Measurements from ENCODE around the gene NPIPB2.
A peak's percentile ranks its signal among the peaks of the same experiment; 100 is the strongest.
"Not testable (repeated sequence)": the region's sequence is repeated elsewhere in the genome, so short reads cannot be mapped to it uniquely, and the experiment has no call there.

The NPIPB2 gene

DNA sequence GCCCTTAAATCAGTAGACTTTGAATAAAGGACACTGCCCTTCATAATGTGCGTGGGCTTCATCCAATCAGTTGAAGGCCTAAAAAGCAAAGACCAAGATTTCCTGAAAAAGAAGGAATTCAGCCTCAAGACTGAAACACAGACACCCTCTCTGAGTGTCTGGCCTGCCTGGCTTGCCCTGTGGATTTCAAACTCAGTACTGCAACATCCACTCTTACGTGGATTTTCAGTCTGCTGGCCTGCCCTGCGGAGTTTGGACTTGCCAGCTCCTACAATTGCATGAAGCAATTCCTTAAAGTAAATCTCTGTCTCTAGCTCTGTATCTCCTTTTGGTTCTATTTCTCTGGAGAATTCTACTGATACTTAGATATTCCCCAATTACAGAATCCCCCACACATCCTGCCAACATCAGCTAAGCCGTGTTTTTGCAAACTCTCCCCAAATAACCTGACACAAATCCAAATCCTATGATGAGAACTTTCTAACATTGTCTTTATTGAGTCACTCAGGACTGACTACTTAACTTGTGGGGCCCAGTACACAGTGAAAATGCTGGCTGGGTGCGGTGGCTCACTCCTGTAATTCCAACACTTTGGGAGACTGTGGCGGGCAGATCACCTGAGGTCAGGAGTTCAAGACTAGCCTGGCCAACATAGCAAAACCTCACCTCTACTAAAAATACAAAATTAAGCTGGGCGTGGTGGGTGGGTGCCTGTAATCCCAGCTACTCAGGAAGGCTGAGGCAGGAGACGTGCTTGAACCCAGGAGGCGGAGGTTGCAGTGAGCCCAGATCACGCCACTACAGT, 15.9 kb upstream of the NPIPB2 start:
- no peak for DNase-seq

DNA sequence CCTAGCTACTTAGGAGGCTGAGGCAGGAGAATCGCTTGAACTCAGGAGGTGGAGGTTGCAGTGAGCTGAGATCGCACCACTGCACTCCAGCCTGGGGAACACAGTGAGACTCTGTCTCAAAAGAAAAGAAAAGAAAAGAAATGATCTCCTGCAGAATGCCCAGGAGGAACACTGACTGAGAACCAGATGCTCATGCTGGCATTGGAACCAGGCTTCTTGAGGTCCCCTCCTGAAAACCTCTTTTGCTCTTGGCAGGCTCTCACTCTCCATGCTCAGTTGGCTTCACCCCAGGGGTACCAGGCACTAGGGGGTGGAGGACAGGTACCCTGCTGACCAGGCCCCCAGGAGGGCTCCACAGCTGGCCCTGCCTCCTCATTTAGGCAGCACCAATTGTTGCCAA, 14.7 kb upstream of the NPIPB2 start:
- no peak for DNase-seq

DNA sequence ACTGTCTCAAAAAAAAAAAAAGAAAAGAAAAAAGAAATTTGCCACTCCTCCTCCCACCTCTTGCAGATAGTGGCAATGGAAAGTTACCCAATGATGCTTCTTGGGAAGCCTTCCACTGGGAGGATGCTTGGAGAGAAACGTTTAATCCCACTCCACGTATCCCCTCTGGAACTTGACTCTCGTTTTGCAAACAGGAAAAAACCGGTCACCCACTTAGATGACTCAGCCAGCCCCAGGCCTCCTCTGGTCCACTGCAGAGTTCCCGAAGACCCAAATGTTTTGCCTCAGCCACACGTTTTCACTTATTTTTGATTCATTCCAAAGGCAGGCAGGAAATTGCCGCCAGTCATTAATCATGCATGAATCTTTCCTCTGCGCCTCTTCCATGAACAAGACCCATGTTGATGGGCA, 13.9 kb upstream of the NPIPB2 start:
- DNase-seq = no peak

DNA sequence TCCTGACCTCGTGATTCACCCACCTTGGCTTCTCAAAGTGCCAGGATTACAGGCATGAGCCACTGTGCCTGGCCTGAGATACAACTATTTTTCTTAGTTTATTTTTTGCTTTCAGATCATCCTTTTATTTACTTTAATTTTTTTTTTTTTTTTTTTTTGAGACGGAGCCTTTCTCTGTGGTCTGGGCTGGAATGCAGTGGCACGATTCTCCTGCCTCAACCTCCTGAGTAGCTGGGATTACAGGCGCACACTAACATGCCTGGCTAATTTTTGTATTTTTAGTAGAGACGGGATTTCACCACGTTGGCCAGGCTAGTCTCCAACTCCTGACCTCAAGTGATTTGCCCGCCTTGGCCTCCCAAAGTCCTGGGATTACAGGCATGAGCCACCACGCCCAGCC, 11.7 kb upstream of the NPIPB2 start:
- DNase-seq = not testable (repeated sequence)

DNA sequence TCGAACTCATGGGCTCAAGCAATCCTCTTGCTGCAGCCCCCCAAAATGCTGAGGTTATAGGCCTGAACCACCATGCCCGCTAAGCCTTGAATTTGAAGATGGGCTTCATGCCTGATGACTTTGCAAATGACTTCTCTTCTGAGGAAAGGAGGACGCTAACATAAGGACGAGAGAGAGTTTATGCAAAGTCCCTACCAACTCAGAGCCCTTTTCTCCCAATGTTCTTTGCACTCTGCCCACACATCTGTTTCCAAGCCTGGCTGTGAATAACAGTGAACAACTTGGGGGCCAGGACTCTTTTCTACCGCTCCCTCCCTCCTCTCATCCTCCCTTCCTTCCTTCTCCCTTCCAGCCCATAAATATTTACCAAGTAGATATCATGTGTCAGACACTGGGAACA, 8.5 kb upstream of the NPIPB2 start:
- DNase-seq = no peak

DNA sequence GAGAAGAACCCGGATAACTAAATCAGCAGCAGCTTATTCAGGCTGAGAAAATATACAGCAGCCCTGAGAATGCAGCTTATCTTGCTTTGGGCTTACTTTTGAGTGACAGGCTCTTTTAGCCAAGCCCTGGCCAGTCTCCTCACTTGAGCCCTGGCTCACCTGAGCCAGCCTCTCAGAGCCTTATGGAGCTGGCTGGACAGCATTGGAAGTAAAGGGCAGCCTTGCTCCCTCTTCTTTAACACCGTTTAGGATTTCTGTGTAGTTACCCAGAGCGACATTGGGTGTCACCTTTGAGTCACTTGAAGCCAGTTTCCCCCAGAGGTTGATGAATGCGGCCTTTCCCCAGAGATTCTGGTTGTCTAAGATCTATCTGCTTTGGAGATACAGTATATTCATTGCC, 7.7 kb upstream of the NPIPB2 start:
- DNase-seq = peak; percentile 9 to 76

DNA sequence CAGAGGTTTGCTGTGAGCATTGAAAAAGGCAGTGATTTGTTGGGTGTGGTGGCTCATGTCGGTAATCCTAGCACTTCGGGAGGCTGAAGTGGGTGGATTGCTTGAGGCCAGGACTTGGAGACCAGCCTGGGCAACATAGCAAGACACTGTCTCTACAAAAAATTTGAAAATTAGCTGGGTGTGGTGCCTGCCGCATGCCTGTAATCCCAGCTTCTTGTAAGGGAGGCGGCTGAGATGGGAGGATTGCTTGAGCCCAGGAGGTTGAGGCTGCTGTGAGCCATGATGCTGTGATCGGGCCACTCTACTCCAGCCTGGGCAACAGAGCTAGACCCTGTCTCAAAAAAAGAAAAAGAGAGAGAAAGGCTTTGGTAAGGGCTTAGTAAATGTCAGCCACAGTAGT, 7.0 kb upstream of the NPIPB2 start:
- no peak for DNase-seq

DNA sequence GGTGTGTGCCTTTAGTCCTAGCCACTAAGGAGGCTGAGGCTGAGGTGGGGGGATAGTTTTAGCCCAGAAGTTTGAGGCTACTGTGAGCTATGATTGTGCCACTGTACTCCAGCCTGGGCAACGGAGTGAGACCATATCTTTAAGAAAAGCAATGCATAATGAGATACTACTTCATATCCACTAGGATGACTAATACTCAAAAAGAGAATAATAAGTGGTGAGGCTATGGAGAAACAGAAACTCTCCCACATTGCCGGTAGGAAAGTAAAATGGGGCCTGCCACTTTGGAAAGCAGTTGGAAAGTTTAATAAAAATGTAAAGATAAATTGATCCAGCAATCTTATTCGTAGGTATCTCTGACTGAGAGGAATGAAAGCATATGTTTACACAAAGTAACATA, 4.6 kb upstream of the NPIPB2 start:
- DNase-seq = no peak

DNA sequence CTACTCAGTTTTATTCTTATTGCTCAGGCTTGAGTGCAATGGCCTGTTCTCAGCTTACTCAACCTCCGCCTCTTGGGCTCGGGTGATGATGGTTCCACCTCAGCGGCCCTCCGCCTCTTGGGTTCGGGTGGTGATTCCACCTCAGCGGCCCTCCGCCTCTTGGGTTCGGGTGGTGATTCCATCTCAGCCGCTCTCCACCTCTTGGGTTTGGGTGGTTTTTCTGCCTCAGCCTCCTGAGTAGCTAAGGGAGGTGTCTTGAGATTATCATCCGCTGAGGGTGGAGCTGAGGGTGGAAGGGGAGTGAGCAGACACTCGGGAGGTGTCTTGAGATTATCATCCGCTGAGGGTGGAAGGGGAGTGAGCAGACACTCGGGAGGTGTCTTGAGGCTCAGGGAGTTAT, 14.5 kb downstream of the NPIPB2 start:
- not testable (repeated sequence) for DNase-seq

DNA sequence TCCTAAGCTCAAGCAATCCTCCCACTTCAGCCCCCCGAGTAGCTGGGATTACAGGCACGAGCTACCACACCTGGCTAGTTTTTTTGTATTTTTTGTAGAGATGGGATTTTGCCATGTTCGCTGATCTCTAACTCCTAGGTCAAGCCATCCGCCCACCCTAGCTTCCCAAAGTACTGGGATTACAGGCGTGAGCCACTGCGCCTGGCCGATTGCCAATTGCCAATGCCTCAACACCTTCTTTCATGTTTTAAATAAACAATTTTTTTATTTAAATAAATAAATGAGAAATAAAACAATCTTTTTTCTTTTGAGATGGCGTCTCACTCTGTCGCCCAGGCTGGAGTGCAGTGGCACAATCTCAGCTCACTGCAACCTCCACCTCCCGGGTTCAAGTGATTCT, 17.8 kb downstream of the NPIPB2 start:
- DNase-seq = not testable (repeated sequence)

DNA sequence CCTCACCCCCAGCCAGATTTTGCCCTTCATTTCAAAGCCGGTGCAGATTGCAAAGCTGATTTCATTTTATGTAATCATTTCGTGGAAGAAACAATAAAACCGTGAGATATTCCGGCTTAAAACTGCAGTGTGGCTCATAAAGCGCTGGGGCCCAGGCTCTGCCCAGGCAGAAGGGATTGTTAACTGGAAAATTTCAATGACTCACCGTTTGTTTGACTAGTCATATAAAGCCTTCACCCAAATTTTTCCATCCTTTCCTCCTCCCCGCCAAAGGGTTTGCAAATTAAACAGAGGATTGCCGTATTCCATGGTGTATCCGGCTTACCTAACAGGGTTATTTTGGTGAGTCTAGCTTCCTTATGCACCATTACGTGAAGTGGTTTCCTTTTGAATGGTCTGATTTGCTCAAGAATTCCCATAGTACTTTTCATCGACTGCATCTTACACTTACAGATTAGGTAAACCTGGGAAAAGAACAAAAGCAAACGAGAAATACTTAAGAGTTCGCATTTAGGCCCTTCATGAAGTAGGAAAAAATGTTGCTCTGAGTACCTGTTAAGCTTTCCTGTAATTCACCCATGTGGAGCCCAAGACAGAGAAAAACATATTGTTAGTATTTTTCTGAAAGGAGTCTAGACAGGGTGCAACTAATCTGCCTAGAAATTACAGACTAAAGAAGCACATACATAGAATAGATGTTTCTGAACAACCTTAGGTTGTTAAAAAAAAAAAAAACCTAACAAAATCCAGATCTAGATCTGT, 25.1 kb downstream of the NPIPB2 start:
- DNase-seq = peak; percentile 86 to 91

DNA sequence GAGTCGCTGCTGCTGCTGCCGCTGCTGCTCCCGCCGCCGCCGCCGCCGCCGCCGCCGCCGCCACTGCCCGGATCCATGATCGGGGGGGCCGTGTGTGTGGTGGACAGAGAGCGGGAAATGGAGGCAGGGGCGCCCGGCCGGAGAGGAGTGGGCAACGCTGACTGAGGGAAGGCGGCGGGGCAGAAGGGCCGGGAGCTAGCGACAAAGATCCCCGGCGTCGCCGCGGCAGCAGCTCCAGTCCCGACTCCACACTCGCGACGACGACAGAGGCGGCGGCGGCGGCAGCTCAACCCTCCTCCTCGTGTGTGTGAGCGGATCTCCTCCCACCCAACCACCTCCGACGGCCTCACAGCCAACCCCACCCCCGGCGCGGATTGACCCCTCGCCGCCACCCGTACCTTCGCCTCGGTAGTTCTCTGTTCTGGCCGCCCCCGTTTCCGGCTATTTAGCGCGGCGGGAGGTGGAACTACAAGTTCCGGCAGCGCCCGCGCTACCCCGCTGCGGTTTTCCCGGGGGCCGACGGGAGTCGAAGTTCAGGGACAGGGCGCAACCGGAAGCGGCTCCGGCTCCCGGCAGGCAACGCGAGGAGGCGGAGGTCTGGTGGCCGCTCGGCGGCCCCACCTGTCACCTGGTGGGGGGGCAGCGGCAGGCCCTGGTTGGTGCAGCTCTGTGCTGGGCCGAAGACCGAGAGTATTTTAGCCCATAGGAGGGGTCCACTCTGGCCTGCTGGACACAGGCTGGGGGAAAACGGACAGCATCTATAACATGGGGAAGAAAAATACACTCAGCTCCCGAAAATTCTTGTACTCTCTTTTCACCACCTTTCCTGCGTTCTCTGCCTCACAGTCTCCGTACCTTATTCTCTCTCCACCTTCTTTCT, 26.0 kb downstream of the NPIPB2 start, which contains the start of gene GSPT1:
Gene GSPT1, minus strand, starts transcription at position 313 of the 880 bp plus-strand sequence. Its CDS starts 236 bp downstream, at position 77.
- peak; percentile 97 to 99 for DNase-seq

DNA sequence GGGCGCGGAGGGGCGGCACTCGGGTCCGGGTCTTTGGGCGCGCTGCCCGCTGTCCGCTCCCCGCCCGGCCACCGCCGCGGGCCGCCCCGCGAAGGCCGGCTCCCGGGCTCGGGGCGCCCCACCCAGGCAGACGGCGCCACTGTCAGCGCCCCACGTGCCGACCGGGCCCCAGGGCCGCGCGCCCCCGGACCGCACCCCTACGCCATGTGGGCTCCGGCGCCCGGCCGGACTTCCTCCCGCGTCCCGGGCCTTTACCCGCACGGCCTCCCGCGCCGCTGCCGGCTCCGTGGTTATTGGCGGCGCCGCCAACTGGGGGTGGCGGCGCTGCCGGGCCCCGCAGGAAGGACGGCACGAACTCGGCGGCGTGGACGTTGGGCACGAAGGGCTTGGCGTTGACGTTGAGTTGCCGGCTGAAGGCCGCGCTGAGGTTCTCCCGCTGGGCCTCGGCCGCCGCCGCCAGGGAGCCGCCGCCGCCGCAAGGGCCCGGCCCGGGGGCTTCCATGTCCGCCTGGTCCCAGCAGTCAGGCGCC, 26.7 kb downstream of the NPIPB2 start:
- peak in 1 of 2 experiments; percentile 66 for DNase-seq

DNA sequence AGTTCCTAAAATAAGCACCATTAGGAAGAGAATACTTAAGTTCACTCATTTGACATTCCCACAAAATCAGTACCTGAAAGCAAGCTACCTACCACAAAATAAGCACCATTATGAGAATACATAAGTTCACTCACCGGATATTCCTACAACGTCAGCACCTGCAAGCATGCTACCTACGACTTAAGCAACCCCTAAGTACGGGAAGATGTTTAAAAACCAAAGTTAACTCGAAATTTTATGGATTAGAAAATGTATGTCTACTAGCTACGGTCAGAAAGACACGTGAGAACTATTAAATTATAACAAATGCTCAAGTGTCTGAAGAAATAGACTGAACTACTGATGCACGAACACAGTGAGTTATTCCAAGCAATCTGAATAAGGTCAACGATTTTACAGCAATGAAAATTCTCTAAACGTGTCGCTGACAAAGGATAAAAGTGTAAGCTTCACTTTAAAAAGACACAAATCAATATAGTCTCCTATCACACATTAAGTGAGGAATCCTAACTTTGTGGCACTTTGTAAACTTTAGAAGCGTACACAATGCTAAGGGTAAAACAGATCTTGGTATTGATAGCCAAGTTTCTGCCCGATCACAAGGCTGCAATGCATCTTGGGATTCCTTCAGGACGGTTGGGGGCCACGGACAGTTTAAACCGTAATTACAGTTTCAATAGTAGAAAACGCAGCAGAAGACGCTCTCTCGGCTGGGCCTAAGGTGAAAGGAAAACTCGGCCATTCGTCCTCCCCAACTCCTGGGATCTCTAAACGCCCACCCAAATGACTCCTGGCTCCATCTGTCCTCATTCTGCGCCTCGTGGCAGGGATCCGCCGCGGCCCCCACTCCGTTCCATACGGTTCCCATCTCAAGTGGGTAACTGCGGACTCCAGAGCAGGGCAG, 27.4 kb downstream of the NPIPB2 start:
- DNase-seq = peak in 1 of 2 experiments; percentile 53

DNA sequence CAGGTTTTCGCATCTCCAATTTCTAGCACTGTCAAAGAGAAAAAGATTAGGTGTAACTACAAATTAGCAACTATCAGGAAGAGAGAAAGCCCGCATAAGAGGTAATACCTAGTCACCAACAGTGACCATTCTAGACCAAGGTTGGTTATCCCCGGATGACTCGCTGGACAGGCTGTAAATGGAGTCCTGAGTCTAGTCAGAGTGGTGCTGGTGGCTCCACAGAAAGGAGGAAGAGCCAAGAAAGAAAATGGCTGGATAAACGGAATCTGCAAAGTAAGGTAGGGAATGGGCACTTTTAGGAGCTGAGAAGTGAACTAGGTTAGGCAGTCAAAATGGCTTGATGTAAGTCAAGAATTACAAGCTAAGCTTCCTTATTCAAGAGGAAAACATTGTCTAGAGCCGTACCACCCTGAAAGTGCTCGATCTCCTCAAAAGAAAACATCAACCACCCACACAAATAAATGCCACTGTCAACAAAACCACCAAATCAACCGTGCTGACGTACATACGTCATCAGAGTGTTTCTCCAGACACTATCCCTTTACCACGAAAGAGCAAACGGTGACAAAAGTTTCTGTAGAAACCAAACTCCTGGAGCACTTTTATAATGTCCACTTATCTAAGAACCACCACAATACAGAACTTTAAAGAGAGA, 28.3 kb downstream of the NPIPB2 start:
- no peak for DNase-seq

DNA sequence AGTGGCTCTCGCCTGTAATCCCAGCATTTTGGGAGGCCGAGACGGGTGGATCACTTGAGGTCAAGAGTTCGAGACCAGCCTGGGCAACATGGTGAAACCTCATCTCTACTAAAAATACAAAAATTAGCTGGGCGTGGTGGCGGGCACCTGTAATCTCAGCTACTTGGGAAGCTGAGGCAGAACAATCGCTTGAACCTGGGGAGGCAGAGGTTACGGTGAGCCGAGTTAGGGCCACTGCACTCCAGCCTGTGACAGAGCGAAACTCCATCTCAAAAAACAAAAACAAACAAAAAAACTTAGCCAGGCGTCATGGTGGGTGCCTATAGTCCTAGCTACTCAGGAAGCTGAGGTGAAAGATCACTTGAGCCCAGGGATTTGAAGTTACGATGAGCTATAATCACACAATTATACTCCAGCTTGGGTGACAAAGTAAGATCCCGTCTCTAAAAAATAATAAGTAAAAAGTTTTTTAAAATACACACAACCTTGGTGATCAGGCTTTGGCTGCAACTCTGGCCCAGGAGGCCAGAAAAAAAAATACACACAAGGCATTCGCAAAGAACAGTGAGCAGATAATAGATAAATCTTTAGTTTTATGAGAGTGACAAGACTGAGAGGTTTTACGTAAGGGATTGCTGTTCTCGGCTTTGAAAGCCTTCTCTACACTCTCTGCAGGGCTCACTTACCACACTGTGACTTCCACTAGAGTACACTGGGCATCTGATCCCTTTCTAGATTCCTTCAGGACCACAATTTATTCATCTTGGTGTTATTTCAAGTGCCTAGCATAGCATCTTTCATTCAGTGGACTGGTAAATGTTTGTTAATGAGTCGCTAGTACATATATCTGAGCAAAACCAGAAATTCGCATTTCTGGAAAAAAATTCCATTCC, 31.9 kb downstream of the NPIPB2 start:
- no peak for DNase-seq

DNA sequence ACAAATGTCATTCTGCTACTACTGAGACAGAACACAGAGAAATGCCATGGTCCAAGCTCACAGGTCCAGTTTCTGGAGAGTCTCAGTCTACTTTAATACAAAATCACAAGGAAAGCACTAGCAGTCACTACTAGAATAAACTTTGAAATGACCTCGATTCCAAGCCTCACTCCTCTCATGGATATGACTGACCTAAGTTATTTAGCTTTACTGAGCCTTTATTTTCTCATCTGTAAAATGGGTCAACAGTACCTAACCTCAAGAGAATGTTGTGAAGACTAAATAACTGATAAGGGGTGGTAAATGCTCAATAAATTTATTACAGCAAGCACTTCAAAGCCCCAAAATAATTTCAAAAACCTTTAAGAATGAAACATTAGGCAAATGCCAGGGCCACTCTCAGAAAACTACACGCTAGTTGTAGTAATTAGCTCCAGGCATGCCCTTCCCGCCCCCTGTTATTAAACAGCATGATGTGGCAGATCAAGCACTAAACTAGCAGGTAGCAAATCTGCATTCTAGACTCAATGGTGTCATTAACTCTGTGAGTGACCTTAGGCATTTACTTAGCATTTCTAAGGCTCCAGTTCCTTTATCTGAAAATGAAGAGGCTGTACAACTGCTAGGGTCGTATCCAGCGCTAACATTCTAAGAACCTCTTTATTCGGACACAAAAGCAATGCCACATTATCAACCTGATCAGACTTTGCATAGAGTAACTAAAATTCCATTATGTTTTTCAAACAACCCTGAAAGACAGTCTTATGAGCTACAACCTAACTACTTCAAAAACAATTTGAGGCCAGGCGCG, 34.5 kb downstream of the NPIPB2 start:
- no peak for DNase-seq

DNA sequence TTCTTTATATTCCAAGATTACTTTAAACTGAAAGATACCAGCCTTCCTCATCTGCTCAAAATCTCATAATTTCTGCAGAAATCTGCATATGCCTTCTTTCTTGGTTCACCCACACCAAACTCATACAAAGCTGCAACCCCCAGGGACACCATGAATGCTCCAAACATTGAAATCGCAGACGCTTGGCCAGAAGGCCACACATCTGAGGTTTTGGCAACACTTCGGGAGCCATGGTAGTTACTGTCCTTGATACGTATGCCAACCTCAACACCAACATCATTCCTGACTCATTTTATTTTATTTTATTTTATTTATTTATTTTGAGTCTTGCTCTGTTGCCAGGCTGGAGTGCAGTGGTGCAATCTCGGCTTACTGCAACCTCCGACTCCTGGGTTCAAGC, 37.9 kb downstream of the NPIPB2 start:
- no peak for DNase-seq

DNA sequence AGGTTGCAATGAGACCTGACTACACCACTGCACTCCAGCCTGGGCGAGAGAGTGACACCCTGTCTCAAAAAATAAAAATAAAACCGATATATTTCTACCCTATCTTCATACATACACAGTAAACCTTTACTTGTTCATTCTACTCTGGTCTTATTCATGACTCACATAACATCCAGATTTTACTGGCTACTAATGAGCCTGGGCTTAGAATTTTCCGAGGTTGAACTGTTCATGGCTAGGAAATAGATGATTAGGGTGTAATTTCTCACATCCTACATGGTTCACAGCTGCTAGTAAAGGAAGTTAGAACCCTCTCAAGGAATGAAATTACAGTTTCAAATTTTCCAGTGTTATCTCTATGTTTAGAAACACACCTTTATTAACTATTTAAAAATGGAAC, 40.8 kb downstream of the NPIPB2 start:
- no peak for DNase-seq

All from NCI-H526 (cell line).